Fibroblast of mammary gland (primary cell): ENCODE data around the gene AKAP6.
A peak's percentile ranks its signal among the peaks of the same experiment; 100 is the strongest.

ENCODE experiments used
- DNase-seq: peaks from one replicate; pipeline ENCODE4 v3.0.0-alpha.2; 2010; ENCODE audit warnings: low read depth
- H3K4me3 ChIP-seq: 2 replicates; pipeline ENCODE4 v1.5.1; 2011; ENCODE audit warnings: low read depth, mild to moderate bottlenecking, low read length, moderate library complexity; ENCODE audit not compliant: control insufficient read depth
- CTCF ChIP-seq: conservative IDR thresholded peaks from 2 replicates; pipeline ENCODE4 v1.5.1; 2011; ENCODE audit warnings: low read depth, low read length, inconsistent platforms; ENCODE audit not compliant: control insufficient read depth, insufficient read depth

The AKAP6 gene

GRCh38 chr14:32683679-32684078 is 354.6 kb downstream of the AKAP6 start:
- no peak for TF ChIP-seq CTCF
- no peak for DNase-seq
- H3K4me3 ChIP-seq = no peak overlapping the region

GRCh38 chr14:32688941-32689340 is 359.8 kb downstream of the AKAP6 start:
- no peak for DNase-seq
- TF ChIP-seq CTCF = no peak
- H3K4me3 ChIP-seq = no peak overlapping the region

GRCh38 chr14:32692441-32692840 is 363.3 kb downstream of the AKAP6 start:
- H3K4me3 ChIP-seq = no peak overlapping the region
- DNase-seq = peak; percentile 64
- no peak for TF ChIP-seq CTCF

GRCh38 chr14:32693114-32693513 is 364.0 kb downstream of the AKAP6 start:
- peak; percentile 88 for DNase-seq
- H3K4me3 ChIP-seq = no peak overlapping the region

GRCh38 chr14:32694795-32695449 is 365.8 kb downstream of the AKAP6 start:
- no peak for DNase-seq
- H3K4me3 ChIP-seq = no peak overlapping the region
- no peak for TF ChIP-seq CTCF

More at GRCh38 chr14:32693114-32693513, 364.0 kb downstream of the AKAP6 start:
- TF ChIP-seq CTCF = no peak

GRCh38 chr14:32696325-32697091 is 367.4 kb downstream of the AKAP6 start:
- H3K4me3 ChIP-seq = no peak overlapping the region
- TF ChIP-seq CTCF = no peak
- no peak for DNase-seq
